Measurements from ENCODE around the gene DGKD.
"Not testable (repeated sequence)": the region's sequence is repeated elsewhere in the genome, so short reads cannot be mapped to it uniquely, and the experiment has no call there.

The DGKD gene

GRCh38 chr2:233353769-233354499, at the start of gene DGKD:
DGKD (plus strand) TSS chr2:233354494; CDS start chr2:233354519, 25 bp downstream.
- DNase-seq (ENCODE audit: low spot score): peak; percentile 67

- DNase-seq (ENCODE audit: low spot score): no peak
Measured at GRCh38 chr2:233307565-233307964, 46.7 kb upstream of the DGKD start, which contains the start of gene SAG. SAG (plus strand) TSS chr2:233307816; CDS start chr2:233309190, 1,374 bp downstream.

GRCh38 chr2:233311241-233311926, 42.9 kb upstream of the DGKD start:
- DNase-seq (ENCODE audit: low spot score): no peak

- no peak for DNase-seq (ENCODE audit: low spot score)
Measured at GRCh38 chr2:233312874-233313273, 41.4 kb upstream of the DGKD start.

GRCh38 chr2:233314180-233314925, 39.9 kb upstream of the DGKD start:
- no peak for DNase-seq (ENCODE audit: low spot score)

DNA sequence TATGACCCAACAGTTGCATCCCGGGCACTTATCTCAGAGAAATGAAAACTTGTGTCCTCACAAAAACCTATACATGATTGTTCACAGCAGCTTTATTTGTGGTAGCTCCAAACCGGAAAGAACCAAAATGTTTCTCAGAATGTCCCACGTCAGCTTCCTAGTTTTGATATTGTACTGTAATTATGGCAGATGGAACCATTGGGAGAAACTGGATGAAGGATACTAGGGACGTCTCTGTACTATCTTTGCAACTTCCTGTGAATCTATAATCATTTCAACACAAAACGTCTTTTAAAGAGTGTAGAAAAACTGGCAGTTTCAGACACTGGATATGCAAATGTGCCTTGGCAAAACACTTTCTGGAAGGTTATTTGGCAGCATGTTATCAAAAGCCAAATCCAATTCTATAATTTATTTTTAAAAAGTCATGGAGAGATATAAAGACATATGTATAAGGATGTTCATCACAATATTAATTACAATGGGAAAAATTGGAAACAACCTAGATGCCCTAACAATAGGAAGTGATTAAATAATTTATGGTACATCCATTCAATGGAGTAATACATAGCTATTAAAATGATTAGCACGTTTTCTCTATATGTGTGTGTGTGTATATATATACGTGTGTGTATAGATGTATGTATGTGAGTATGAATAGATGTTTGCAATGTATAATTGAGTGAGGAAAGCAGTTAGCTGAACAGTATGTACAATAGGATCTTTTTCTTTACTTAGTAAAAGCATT, 36.9 kb upstream of the DGKD start:
- DNase-seq (ENCODE audit: low spot score): no peak

- peak; percentile 36 for DNase-seq (ENCODE audit: low spot score)
Measured at GRCh38 chr2:233319256-233319655, 35.0 kb upstream of the DGKD start.

DNA sequence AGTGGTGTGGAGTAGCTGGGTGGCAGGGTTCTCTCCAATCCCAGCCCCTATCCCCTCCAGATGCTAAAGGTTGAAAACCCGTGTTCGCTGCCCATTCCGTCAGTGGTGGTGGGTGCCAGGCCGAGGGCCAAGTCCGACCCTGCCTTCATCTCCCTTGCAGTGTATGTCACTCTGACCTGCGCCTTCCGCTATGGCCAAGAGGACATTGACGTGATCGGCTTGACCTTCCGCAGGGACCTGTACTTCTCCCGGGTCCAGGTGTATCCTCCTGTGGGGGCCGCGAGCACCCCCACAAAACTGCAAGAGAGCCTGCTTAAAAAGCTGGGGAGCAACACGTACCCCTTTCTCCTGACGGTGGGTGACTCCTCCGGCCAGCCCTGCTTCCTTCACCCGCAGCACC, 33.8 kb upstream of the DGKD start:
- no peak for DNase-seq (ENCODE audit: low spot score)

DNA sequence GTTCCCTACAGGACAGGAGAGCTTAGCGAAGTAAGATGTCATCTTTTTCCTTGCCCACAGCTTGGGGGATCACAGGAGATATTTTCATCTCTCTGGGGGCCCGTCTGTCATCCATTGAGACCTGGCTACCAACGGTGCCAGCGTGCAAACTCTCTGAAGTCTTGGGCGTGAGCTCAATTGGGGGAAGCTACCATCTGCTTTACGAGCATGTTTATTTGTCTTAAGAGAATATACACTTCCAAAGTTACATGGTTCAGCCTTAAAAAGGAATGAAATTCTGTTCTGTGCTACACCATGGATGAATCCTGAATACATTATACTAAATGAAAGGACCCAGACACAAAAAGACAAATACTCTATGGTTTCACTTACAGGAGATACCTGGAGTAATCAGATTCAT, 33.1 kb upstream of the DGKD start:
- no peak for DNase-seq (ENCODE audit: low spot score)

- no peak for DNase-seq (ENCODE audit: low spot score)
Measured at GRCh38 chr2:233323851-233324250, 30.4 kb upstream of the DGKD start.

DNA sequence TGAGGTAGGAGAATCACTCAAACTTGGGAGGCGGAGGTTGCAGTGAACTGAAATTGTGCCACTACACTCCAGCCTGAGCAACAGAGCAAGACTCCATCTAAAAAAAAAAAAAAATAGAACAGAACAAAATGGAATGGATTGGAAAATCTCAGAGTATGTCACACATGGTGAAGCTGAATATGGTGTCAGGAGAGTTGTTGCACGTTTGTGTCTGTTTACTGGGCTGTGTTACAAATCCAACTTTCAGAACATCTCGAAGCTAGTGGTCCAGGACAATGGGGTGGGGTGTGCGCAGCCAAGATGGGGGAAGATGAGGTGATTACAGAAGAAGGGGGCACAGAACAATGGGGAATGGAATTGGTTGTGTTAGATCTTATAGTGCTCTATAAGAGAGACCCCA, 29.0 kb upstream of the DGKD start:
- no peak for DNase-seq (ENCODE audit: low spot score)

DNA sequence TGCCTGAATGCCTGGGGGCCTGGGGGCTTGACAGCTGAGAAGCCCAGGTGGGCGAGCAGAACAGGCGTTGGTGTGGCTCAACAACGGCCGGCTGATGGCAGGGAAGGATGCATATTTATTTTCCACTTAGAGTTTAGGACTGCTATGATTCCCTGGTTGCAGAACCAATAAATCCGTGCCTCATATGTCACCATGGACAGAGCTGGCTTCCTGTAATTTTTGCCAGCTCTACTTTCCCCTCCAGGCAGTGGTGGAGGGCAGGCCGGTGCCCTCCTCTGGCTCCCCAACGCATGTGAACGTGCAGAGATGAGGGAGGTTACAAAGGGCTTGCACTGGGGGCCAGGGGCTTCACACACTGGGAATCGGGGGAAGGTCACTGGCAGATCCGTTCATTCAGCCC, 28.5 kb upstream of the DGKD start:
- no peak for DNase-seq (ENCODE audit: low spot score)

- DNase-seq (ENCODE audit: low spot score): no peak
Measured at GRCh38 chr2:233326500-233326899, 27.8 kb upstream of the DGKD start.

DNA sequence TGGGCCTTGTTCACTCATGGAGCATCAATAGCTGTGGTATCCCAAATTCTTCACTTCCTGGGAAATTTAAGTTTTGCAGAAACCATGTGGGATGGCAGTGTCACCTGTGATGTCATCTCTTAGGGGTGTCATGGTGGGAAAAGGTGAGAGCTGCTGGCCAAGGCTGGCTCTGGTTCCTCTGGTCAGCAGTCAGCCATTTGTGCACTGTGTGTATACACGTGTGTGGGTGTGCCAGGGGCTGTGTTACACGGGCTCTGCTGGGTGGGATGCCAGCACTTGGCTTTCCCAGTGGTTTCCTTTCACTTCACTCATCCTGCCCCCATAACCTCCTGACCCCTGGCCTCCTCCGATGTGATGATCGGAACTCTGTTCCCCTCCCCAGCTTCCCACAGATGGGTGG, 25.4 kb upstream of the DGKD start:
- DNase-seq (ENCODE audit: low spot score): no peak

DNA sequence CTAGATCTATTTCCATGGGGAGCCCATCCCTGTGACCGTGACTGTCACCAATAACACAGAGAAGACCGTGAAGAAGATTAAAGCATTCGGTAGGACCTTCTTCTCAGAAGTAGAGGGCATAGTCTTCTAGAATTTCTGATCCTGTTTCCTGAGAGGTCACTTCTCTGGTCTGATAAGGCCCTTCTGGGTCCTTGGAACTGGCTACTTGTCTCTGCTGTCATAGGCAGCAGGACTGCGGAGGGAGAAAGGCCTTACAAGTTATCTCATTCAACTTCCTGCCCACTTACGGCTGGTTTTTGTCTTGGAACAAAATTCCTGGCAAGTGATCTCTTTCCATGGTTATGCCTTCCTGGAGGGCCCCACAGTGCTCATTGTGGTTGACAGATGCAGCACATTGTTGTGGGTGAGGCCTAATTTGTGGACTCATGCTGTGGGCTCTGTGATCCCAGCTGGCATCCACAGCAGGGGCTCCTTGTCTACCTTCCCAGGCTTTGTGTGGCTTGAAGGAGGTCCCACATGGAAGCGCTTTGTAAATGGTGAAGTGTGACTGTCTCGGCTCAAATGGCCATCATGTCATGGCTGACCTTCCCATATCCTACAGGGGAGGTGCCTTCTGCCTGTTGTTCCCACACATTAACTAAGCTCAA, 24.7 kb upstream of the DGKD start:
- DNase-seq (ENCODE audit: low spot score): no peak

- DNase-seq (ENCODE audit: low spot score): peak; percentile 81
Measured at GRCh38 chr2:233331536-233331935, 22.8 kb upstream of the DGKD start.

DNA sequence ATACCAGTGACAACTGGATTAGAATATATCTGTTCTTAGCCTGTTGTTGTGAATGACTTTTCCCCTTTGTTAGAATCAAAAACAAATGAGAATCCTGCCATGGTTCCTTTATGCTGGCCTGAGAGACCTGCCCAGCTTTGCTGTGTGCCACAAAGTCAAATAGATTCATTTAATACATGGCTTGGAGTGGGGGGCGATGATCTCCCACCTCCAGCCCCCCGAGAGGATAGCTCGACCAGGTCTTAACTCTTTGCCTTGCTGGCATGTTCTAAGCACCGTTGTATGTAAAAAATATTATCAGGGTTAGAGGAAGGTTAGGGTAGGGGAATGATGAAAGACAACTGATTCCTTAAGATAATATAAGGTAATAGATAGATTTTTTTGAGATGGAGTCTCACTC, 22.2 kb upstream of the DGKD start:
- no peak for DNase-seq (ENCODE audit: low spot score)

DNA sequence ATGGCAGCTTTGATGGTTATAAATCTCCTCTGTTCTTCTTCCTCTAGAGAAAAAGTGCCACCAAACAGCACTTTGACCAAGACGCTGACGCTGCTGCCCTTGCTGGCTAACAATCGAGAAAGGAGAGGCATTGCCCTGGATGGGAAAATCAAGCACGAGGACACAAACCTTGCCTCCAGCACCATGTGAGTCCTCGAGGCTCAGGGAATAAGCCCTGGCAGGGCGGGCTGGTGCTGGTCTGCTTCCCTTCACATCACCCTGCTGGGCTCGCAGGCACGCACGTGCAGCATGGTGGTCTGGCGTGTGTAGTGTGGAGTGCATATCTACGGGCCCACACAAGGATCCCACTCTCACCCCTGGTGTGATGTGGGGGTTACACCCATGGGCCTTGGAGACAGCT, 19.4 kb upstream of the DGKD start:
- no peak for DNase-seq (ENCODE audit: low spot score)

GRCh38 chr2:233336091-233336490, 18.2 kb upstream of the DGKD start:
- DNase-seq (ENCODE audit: low spot score): not testable (repeated sequence)

DNA sequence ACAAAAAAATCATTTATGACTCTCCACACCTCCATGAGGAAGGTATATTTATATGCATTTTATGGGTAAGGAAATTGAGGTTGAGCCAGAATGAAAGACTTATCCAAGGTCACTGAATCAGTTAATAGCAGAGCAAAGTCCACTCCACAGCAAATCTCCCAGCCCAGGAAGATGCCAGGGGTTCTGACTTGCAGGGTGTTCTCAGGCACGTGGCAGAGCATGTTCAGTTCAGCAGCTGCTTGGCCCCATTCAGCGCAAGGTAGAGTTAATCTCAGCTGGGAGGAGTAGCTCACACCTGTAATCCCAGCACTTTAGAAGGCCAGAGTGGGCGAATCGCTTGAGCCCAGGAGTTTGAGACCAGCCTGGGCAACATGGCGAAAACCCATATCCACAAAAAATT, 17.8 kb upstream of the DGKD start:
- no peak for DNase-seq (ENCODE audit: low spot score)

- no peak for DNase-seq (ENCODE audit: low spot score)
Measured at GRCh38 chr2:233338046-233338445, 16.2 kb upstream of the DGKD start.
